CD4-positive, alpha-beta T cell treated with Interleukin-15 for 1 hour (primary cell): Measurements from ENCODE around the gene CBX4.

Experiments
- DNase-seq: peaks from one replicate; pipeline ENCODE4 v3.0.0-alpha.2; 2020

The CBX4 gene

DNA sequence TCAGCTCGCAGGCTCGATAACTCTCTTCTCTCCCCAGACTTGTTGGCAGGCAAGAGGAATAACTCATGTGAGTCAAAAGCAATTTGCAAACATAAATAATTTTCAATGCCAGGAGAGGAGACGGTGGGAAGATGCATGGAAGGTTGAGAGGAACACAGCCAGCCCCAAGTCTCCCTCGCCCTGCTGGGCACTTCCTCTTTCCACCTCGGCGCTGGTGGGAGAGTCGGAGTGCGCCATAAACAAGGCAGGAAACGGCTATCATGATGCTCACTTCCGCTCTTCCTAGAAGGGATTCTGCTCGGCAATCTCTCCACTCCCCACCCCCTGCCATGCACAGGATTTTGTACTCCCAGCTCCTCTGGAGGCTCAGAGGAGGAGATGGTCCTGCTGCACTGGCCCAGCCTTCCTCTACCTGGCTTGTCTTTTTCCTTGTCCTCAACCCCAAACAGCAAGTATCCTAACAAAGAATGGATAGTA, 13.0 kb downstream of the CBX4 start:
- DNase-seq: no peak

DNA sequence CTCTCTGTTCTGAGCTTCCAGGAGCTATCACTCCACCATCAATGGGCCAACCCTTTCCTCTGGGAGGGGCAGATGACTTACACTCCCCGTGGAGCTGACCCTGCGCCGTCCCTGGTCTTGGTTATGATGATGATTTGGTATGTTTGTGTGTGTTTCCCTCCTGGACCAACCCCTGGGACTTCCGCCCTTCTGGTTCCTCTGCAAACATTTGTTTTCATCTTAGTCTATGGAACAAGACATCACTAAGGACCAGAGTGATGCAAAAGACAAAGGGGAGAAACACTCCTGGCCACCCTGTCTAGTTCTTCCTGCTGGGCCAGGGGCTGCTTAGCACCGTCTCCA, 13.7 kb downstream of the CBX4 start:
- DNase-seq: no peak

DNA sequence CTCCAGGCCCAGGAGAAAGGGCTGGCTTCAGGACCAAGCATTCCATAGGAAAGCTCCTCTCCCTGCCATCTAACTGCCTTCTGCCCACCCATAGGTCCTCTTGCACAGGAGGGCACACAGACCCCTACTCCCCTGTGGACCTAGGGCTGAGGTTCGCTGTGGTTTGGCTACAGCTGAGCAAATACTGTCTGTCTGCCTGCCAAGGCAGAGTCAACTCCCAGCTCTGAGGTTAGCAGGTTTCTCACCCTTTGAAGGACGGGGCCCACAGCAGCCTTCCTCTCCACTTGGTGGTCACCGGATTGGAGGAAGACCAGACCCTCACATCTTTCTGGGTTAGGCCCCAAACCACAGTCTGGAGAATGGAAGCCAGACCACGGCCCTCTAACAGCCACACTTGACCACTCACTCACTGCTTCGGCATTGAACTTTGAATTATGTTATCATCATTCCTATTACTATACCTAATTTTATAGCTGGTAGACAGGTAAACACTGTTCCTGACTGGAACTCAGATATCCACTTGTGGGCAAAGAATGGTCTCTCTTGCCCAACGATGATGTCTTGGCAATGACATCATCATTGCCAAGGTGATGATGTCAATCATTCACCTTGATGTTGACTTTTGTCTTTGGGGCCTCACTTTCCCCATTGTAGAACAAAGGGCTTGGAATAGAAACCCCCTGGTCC, 14.2 kb downstream of the CBX4 start:
- DNase-seq: no peak

DNA sequence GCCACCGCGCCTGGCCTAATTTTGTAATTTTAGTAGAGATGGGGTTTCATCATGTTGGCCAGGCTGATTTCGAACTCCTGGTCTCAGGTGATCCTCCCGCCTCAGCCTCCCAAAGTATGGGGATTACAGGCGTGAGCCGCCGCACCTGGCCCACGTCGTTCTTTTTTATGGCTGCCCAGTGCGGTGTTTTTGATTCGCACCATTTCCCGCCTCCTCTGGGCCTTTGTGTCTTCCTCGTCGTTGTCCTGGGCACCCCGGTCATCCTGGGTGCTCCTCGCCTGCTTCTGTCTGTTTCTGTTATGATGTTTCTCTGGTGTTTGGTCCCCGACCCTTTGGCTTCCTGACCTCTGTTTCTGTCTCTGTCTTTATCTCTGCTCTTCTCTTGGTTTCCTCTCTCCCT, 15.0 kb downstream of the CBX4 start:
- DNase-seq: no peak

DNA sequence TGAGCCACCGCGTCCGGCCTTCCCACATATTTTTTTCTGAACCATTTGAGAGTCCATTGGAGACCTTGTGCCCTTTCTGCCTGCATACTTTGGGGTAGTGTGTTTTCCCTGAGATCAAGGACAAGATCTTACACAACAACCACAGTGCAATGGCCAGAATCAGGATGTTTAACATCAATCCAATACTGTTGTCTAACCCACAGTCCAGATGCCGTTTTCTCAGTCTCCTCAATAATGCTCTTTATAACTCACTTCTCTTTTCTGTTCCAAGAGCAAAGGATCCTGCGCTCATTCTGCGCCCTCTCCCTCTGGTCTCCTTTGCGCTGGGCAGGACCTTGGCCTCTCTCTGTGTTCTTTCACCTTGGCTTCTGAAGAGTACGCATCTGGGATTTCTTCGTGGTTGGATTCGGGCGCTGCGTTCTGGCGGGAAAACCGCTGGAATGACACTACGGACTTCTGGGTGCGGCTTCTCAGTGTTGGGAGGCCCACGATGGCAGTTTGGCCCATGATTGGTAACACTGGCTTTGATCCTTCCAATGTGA, 16.6 kb downstream of the CBX4 start:
- DNase-seq: no peak

DNA sequence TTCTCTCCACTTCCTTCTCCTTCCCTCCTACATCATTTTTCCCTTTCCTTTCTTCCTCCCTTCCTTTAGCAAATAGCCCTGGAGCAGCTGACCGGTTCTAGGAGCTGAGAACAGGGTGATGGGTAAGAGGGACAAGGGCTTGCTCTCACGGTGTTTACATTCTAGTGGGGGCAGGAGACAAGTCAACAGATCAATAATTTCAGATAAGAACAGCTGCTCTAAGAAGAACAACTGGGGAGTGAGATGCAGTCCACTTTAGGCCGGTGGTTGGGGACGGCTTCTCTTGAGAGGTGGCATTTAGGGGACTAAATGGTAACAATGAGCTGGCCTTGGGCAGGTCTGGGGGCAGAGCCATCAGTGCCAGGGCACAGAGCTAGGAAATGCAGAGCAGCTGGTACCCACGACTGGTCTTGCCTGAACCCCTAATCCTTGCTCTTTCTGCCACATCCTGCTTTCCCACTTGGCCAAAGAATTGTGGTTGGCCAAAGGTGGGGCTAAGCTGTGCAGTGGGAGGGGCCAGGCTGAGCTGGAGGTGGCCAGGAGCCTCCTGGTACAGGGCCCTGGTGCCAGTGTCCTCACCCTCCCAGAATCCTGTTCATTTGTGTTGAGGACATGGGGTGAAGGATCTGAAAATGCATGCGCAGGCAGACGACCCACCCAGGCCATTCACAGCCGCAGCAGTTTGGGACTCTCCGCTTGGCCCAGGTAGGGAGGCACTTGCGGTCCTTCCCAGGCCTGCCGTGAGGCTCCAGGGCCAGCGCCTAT, 17.7 kb downstream of the CBX4 start:
- DNase-seq: no peak

DNA sequence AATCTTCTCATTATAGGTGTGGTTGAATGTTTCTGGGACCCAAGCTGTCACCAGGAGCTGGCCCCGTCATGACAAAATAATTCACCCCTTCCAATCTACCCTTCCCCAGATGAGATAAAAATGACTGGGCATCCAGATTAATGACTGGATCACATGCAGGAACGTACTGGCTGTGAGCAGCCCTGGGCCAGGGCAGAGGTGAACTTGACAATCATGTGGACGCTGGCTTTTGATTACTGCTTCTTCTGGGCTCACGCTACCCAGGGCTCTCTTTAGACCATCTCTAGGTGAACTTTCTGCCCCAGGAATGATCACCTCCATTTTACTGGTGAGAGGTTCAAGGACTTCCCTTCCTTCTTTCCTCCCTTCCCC, 18.3 kb downstream of the CBX4 start:
- no peak for DNase-seq

DNA sequence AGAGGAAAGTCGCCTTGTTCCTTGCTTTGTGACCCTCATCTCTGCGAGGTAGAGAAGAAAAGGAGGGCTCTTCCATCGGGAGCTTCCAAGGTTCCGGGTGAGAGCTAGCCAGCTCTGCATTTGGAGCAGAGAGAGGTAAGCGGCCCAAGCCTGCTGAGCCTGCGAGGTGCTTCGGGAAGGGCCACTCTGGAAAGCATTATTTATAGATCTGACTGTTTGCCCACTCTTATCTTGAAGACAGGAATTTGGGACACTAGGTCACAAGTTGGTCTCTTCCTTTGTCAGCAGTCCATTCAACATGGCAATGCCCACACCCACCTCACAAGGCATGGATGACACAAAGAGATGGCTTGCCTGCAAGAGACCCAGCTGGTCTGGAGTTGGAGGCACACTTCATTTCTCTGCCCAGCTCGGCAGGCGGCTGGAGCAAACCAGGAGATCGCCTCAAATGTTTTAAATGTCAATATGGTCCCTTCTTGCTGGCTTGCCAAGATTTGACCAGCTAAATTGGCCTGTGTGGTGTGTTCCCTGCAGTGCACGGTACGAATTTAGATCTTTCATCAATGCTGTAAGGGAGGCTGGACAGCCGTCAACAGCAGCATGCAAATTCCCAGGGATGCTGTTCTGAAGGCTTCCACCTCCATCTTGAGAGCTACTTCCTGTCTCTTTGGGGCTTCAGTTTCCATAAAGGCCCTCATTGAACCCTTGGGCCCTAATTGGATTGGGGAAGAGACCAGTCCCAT, 19.5 kb downstream of the CBX4 start:
- DNase-seq: no peak

DNA sequence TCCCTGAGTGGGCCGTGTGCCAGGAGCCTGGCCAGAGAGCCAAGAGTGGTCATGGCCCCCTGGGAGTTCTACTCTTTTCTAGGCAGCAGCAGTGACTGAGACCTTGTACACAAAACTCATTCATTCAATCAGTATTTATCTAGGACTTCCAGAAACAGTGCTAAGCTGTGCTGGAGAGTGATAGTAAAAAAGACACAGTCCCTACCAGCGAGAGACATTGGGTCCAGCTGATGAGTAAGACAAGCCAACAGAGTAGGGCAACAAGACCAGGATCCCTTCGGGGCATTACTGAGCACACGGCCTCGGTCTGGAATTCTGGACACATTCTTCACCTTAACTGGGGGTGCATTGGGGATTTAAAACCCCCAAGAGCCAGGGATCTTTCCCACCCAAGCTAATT, 20.2 kb downstream of the CBX4 start:
- DNase-seq: no peak

DNA sequence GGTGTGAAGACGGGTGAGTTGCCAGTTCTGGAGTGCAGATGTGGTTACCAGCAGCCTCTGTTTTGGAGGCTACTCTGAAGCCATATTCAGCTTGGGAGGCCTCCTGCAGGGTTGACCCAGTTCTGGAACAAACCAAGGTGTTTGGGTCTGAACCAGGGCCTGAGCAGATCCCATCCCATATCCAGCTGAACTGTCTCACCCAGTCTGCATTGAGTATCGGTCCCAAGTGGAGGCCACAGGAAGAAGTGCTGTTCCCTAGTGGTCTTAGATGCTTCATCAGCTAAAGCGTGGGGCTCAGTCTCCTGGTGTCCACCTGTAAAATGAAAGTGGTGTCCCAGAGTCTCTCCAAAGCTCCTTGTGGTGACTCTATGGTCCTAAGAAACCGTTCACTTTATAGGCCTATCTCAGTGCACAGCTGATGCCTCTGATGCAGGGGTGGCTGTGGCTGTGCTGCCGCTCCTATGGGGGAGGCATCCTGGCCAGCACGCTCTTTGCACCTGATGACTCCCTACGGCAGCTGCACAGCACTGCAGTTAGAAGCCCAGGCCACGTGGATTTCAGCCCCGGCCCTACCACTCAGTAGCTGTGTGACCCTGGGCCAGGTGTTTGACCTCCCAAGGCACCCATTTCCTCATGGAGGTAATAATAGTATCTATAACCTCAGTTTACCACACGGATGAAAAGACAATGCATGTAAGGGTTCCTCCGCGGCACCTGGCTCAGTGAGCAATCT, 21.0 kb downstream of the CBX4 start:
- no peak for DNase-seq

DNA sequence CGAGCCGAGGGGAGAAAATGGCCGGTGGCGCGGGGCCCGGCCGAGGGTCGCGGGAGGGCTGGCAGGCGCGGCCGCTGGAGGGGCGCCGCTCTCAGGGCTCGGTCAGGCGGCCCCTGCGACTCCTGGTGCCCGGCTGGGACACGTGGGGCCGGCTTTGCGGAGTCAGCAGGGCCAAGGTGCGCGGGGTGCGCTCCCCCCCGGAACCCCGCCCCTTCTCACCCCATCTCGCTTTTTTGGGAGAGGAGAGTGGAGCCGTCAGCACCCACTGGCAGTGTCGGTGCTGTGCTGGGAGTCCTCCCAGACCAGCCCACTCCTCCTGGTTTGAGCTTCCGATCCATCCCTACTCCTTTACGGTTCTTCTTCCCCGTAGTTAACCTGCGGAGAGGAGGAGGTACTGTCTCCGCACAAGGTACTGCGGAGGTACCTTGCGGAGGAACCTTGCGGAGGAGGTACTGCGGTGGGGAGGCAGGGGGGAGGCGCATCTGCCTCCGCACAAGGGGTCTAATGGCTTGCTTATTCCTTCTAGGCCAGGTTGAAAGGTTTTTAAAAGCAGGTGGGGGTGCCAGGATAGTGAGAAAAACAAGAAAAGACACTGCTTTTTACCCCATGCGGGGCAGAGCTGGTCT, 23.3 kb downstream of the CBX4 start:
- DNase-seq: no peak

DNA sequence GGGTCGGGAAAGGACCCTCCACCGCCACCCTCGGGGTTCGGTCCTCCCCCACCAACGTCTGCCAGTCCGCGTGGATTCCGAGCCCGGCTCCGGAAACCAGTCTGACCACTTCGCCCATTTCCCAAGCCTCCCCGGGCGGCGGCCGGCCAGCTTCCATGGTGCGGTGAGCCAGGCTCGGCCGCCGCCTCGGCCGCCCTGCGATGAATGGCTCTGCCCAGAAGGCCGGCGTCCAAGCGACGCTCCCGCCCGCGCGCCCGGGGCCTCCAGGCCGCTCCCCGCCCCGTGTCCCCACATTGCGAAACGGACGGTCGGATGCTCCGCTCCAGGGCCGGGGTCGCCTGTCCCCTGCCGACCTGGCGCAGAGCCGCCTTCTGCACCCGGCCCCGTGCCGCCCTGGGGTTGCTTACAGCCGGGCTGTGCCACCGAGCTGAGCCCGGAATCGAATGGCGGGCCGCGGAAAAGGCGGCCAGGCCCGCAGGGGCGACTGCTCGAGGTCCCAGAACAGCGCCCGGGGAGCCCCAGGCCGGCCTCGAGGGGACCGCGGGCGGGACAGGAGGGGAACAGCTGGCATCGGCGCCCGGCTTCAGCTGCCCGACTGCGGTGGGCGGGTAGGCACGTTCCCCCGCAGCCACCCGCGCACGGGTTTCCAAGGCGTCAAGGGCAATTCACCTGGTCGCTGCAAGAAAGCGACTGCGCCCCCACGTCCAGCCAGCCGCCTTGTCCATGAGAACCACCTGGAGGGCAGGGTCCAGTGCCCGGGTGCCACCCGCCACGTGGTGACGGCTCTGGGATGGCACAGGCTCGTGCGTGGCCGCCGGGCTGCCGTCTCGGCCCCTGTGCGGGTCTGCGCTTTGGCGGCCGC, 24.0 kb downstream of the CBX4 start:
- DNase-seq: no peak

DNA sequence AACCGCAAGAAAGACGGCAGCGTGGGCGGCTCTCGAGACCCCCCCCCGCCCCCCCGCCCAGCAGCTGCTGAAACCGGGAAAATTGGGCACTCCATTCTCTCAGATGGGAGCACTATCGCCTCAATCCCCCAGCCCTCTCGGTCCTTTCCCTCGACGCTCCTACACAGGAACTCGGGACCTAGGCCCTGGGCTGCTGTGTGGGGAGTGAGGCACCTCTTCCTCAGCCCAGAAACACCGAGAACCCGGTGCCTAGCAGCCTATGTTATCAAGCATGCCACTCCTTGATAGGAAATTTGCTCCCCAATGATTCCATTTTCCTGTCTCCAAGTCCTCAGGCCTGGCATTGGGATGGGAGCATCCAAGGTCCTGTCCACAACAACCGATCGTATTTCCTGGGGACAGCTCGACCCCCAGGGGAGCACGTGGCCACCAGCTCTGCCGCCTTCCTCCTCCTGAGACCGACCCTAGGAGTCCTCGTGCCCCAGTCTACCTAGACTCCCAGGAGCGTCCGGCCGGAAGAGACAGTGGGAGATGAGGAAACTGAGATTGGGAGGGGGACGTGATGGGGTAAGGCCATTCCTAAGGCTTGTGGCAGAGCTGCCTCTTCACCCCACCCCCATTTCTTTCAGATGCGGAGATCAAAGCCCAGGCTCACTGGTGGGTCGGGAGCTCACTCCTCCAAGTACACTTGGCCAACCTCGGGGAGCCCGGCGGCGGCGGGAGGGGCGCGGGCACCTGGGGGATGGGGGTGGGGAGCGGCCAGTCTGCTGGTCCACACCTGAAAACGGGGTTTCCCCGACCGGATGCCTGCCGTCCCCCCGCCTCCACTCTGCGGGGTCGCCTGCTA, 24.9 kb downstream of the CBX4 start:
- DNase-seq: no peak

DNA sequence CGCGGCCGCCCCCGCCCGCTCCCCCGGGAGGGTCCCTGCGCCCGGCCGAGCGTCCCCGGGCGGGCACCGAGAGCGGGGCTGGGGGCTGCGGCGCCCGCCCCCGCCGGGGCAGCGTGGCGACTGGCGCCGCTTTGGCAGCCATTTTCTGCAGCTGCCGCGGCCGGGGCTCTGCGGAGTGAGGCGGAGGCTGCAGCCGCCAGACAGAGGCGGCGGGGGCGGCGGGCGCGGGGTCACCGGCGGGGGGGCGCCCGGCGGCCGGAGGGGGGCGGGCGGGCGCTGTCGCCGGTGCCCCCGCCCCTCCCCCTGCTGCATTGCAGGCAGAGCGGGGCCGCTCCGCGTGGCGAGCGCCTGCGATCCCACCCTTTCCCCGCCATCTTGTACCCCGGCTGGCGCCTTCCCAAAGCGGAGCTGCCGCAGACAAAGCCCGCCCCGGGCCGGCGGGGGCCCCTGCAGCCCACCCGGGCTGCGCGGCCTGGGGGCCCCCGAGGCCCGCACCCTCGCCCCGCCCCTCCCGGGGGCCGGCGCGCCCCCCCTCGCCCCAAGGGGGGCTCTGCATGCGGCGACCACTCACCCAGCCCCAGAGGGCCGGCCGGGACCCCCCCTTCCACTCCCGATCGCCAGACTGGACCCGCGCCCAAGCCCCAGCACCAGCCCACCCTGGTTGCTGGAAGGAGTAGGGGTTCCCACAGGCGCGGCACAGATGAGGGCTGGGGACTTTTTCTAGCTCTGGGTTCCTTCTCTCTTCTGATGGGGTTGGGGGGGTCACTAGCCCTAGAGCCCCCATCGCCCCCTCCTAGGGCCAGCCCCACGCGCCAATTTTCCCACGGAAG, 25.7 kb downstream of the CBX4 start:
- no peak for DNase-seq

DNA sequence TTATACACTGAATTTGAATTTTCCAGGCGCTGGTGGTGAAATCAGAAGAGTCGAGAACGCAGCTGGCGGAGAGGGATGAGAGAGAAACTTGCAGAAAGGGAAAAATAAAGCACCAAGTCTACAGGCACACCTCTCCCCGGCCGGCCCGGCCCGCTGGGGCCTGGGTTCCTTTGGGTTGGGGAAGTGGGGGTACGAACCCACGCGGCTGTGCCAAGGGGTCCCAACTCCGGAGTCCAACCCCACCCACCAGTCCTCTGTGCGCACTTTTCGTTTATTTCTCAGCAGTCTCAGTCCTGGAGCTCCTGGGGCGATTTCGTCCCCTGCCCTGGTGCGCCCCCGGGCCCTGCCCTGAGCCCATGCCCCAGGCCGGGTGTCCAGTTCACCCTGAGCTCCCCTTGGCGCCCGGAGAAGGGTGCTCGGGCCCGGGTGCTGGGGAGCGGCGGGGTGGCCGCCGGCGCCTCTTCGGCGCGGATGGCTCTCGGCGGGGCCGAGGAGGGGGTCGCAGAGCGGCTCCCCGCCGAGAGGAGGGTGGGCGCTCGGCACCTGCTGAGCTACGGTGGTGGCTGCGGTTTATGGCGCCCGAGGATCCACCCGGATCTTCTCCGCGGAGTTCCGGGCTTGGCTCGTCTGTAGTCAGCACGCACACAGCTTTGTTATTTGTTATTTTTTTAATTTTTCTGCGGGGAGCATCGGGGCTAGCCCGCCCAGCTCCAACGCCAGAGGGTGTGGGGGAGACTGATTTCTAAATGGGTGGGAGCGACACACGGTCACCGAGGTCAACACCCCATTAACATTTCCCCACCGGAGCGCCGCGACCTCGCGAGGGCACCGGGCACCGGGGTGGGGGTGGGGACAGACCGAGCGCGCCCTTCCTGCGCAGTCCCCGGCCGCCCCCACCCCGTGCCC, 26.6 kb downstream of the CBX4 start:
- no peak for DNase-seq

DNA sequence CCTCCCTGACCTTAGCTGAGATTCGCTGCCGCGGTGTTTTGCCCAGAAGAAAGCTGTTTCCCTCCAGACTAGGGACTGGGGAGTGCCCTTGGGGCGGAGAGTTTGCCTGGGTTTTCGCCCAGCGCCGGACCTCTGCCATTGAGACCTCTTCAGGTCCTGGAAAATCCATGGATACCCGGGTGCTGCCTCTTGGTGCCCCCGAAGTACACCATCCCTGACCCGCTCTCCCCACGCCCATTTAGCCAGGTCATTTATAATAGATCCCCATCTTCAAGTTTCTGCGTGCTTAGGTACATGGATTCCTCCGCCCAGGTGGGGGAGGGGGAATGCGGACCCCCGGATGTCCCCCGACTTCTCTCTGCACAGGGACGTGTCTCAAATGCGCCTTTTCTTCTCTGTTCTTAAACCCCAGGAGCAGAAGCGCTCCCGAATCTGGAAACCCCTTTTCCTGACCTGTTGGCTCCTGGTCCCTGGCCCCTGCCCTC, 27.3 kb downstream of the CBX4 start:
- DNase-seq: no peak

DNA sequence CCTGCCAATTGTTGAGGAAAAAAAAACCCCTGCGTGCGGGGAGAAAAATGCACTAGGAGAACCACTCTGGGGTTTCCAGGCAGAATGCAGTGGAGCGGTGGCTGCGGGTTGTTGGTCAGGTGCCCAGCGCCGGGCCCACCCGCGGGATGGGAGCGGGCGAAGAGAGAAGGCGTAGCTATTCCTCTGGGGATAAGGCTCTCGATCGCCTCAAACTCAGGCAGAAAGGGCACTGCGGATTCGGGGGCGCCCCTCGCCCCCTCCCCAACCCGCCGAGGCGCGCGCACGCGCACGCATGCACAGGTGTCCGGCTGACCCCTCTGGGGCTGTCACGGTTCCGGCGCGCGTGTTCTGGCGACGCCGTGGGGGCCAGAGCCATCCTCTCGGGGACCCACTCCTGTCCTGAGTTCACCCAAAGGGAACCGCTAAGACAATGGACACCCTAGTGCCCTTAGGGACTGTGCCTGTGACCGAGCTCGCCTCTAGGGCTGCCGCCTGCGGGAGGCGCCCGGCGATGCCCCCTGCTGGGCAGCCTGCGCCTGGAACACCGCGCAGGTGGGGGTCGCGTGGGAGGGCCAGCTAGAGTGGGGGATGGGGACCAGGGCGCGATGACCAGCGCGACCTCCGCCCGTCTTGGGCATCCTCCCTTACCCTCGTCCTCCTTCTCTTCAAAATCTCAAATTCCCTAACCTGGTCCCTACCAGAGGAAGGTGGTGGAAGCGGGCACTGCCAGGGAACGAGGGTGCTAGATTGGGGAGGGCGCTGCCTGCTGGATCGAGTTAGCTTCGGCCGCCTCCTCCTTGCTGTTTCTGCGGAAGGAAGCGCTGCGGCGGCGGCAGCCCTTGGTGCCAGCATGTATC, 28.0 kb downstream of the CBX4 start:
- no peak for DNase-seq
